ENCODE measurements around the gene COPG2.
"Not testable (repeated sequence)": the region's sequence is repeated elsewhere in the genome, so short reads cannot be mapped to it uniquely, and the experiment has no call there.

COPG2 gene

DNA sequence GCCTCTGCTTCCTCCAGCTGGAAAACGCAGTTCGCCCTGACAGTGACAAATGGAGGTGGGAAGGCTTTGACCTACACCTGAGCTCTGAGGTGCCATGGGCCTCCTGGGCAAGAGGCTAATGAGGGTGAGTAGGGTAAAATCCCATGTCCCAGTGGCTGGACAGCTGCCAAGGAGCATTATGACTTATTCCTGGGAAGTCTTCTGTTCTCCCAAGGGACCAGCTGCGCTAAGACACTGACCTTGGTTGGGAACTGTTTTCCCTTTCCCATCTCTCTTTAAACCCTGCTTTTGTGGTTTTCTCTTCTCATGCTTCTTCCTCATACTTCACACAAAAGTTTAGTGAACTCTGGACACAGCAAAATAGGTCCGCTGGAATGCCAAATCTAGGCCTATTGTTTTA is 72.6 kb downstream of the COPG2 start:
- no peaks in the 10 kb centered on the region for H3K9me3 ChIP-seq (ENCODE audit: insufficient read depth, low read length)
- H3K27ac ChIP-seq (ENCODE audit: low read length): no peak overlapping the region
- H3K4me2 ChIP-seq (ENCODE audit: low read length): no peak overlapping the region
- H3K4me3 ChIP-seq (ENCODE audit: low read length): no peak overlapping the region
- no peak for TF ChIP-seq EZH2phosphoT487 (IDR thresholded peaks at IDR 0.05; ENCODE audit: low read depth)
- TF ChIP-seq, protein P1, sequence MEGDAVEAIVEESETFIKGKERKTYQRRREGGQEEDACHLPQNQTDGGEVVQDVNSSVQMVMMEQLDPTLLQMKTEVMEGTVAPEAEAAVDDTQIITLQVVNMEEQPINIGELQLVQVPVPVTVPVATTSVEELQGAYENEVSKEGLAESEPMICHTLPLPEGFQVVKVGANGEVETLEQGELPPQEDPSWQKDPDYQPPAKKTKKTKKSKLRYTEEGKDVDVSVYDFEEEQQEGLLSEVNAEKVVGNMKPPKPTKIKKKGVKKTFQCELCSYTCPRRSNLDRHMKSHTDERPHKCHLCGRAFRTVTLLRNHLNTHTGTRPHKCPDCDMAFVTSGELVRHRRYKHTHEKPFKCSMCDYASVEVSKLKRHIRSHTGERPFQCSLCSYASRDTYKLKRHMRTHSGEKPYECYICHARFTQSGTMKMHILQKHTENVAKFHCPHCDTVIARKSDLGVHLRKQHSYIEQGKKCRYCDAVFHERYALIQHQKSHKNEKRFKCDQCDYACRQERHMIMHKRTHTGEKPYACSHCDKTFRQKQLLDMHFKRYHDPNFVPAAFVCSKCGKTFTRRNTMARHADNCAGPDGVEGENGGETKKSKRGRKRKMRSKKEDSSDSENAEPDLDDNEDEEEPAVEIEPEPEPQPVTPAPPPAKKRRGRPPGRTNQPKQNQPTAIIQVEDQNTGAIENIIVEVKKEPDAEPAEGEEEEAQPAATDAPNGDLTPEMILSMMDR (IDR thresholded peaks at IDR 0.05; ENCODE audit: low read depth, low read length): no peak
- H3K79me2 ChIP-seq (ENCODE audit: low read length): no peaks in the 10 kb centered on the region
- H4K20me1 ChIP-seq (ENCODE audit: insufficient read depth, low read length): no peaks in the 10 kb centered on the region
- H3K27me3 ChIP-seq (ENCODE audit: low read depth, low read length): no peaks in the 10 kb centered on the region
- H3K36me3 ChIP-seq (replicated peaks; ENCODE audit: low read depth, low read length): no peaks in the 10 kb centered on the region
- no peak overlapping the region for H3K9ac ChIP-seq (ENCODE audit: low read length)
- H2AFZ ChIP-seq (ENCODE audit: low read depth, low read length): no peak overlapping the region
- H3K4me1 ChIP-seq (ENCODE audit: low read length): no peaks in the 10 kb centered on the region

DNA sequence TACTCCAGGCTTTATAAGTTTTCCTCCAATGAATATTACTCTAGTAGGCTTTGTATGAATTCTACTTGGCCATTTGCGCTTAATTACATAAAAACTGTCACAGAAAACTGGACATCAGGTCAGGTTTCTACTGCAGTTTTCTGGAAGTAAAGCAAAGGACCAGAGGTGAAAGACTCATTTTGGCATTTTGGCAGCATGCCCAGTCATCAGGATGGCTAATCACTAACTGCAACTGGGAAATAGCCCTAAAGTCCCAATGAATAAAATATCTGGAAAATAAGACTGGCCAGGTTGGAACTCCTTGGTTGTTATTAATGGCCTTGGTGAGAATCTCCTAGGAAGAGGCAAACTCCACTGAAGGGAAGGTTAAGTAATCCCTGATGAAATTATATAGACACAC is 75.5 kb downstream of the COPG2 start:
- Histone ChIP-seq H3K4me2 (ENCODE audit: low read length) (no peak overlapping the region), H2AFZ (ENCODE audit: low read depth, low read length) (no peak overlapping the region), H3K4me1 (ENCODE audit: low read length) (no peaks in the 10 kb centered on the region), H3K79me2 (ENCODE audit: low read length) (no peaks in the 10 kb centered on the region), H3K9ac (ENCODE audit: low read length) (no peak overlapping the region), H3K9me3 (ENCODE audit: insufficient read depth, low read length) (no peaks in the 10 kb centered on the region), H3K4me3 (ENCODE audit: low read length) (no peak overlapping the region), H3K36me3 (replicated peaks; ENCODE audit: low read depth, low read length) (no peaks in the 10 kb centered on the region), H3K27me3 (ENCODE audit: low read depth, low read length) (no peaks in the 10 kb centered on the region), H3K27ac (ENCODE audit: low read length) (no peak overlapping the region), H4K20me1 (ENCODE audit: insufficient read depth, low read length) (no peaks in the 10 kb centered on the region)
- TF ChIP-seq EZH2phosphoT487 (IDR thresholded peaks at IDR 0.05; ENCODE audit: low read depth): no peak
- TF ChIP-seq, protein P1 (IDR thresholded peaks at IDR 0.05; ENCODE audit: low read depth, low read length): no peak

DNA sequence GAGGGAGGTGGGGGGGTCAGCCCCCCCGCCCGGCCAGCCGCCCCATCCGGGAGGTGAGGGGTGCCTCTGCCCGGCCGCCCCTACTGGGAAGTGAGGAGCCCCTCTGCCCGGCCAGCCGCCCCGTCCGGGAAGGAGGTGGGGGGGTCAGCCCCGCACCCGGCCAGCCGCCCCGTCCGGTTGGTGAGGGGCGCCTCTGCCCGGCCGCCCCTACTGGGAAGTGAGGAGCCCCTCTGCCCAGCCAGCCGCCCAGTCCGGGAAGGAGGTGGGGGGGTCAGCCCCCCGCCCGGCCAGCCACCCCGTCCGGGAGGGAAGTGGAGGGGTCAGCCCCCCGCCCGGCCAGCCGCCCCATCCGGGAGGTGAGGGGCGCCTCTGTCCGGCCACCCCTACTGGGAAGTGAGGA is 77.1 kb downstream of the COPG2 start:
- not testable (repeated sequence) for H3K4me3 ChIP-seq (ENCODE audit: low read length); H3K9ac ChIP-seq (ENCODE audit: low read length); H4K20me1 ChIP-seq (ENCODE audit: insufficient read depth, low read length); H3K27ac ChIP-seq (ENCODE audit: low read length); H3K4me1 ChIP-seq (ENCODE audit: low read length); H3K27me3 ChIP-seq (ENCODE audit: low read depth, low read length); H3K9me3 ChIP-seq (ENCODE audit: insufficient read depth, low read length); H3K79me2 ChIP-seq (ENCODE audit: low read length); H3K4me2 ChIP-seq (ENCODE audit: low read length); H3K36me3 ChIP-seq (replicated peaks; ENCODE audit: low read depth, low read length); H2AFZ ChIP-seq (ENCODE audit: low read depth, low read length)

DNA sequence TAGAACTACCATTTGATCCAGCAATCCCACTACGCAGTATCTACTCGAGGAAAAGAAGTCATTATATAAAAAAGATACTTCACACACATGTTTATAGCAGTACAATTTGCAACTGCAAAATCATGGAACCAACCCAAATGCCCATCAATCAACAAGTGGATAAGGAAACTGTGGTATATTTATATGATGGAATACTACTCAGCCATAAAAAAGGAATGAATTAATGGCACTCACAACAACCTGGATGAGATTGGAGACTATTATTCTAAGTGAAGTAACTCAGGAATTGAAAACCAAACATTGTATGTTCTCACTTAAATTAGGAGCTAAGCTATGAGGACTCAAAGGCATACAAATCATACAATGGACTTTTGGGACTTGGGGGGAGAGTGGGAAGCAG is 82.6 kb downstream of the COPG2 start:
- H4K20me1 ChIP-seq (ENCODE audit: insufficient read depth, low read length); H3K9me3 ChIP-seq (ENCODE audit: insufficient read depth, low read length); H3K27ac ChIP-seq (ENCODE audit: low read length); H3K4me1 ChIP-seq (ENCODE audit: low read length); H3K9ac ChIP-seq (ENCODE audit: low read length); H3K4me3 ChIP-seq (ENCODE audit: low read length); H3K36me3 ChIP-seq (replicated peaks; ENCODE audit: low read depth, low read length); H3K27me3 ChIP-seq (ENCODE audit: low read depth, low read length); H3K79me2 ChIP-seq (ENCODE audit: low read length); H2AFZ ChIP-seq (ENCODE audit: low read depth, low read length); H3K4me2 ChIP-seq (ENCODE audit: low read length): not testable (repeated sequence)

DNA sequence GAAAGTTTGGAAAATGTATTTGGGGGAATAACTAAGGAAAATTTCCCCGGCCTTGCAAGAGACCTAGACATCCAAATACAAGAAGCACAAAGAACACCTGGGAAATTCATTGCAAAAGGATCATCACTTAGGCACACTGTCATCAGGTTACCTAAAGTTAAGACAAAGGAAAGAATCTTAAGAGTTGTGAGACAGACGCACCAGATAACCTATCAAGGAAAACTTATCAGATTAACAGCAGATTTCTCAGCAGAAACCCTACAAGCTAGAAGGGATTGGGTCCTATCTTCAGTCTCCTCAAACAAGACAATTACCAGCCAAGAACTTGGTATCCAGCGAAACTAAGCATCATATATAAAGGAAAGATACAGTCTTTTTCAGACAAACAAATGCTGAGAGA is 93.4 kb downstream of the COPG2 start:
- H3K27me3 ChIP-seq (ENCODE audit: low read depth, low read length); H3K9me3 ChIP-seq (ENCODE audit: insufficient read depth, low read length); H3K4me1 ChIP-seq (ENCODE audit: low read length); H3K4me3 ChIP-seq (ENCODE audit: low read length); H3K4me2 ChIP-seq (ENCODE audit: low read length); H3K9ac ChIP-seq (ENCODE audit: low read length); H3K36me3 ChIP-seq (replicated peaks; ENCODE audit: low read depth, low read length); H3K27ac ChIP-seq (ENCODE audit: low read length); H2AFZ ChIP-seq (ENCODE audit: low read depth, low read length); H4K20me1 ChIP-seq (ENCODE audit: insufficient read depth, low read length); H3K79me2 ChIP-seq (ENCODE audit: low read length): not testable (repeated sequence)

DNA sequence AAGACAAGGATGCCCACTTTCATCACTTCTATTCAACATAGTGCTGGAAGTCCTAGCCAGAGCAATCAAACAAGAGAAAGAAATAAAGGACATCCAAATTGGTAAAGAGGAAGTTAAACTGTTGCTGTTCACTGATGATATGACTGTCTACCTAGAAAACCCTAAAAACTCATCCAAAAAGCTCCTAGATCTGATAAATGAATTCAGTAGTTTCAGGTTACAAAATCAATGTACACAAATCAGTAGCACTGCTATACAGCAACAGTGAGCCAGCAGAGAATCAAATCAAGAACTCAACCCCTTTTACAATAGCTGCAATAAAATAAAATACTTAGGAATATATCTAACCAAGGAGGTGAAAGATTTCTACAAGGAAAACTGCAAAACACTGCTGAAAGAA is 98.4 kb downstream of the COPG2 start:
- not testable (repeated sequence) for H4K20me1 ChIP-seq (ENCODE audit: insufficient read depth, low read length); H3K79me2 ChIP-seq (ENCODE audit: low read length); H3K27me3 ChIP-seq (ENCODE audit: low read depth, low read length); H3K27ac ChIP-seq (ENCODE audit: low read length); H3K4me2 ChIP-seq (ENCODE audit: low read length); H3K36me3 ChIP-seq (replicated peaks; ENCODE audit: low read depth, low read length); H2AFZ ChIP-seq (ENCODE audit: low read depth, low read length); H3K4me3 ChIP-seq (ENCODE audit: low read length); H3K9me3 ChIP-seq (ENCODE audit: insufficient read depth, low read length); H3K9ac ChIP-seq (ENCODE audit: low read length)
- peaks cover 11% of the 10 kb centered on the region; the same call in 1 of the 2 replicates for H3K4me1 ChIP-seq (ENCODE audit: low read length)
